GM19452 (cell line): ENCODE data around the gene GPRIN1.
"Not testable (repeated sequence)": the region's sequence is repeated elsewhere in the genome, so short reads cannot be mapped to it uniquely, and the experiment has no call there.

Source experiments
- ATAC-seq: cut with Tn5 transposase; IDR thresholded peaks from one replicate; pipeline ENCODE4 v1.9.1; 2021; ENCODE audit not compliant: unreplicated experiment

The GPRIN1 gene

GRCh38 chr5:176575488-176576422 lies 34.2 kb downstream of the GPRIN1 start:
- no peak for ATAC-seq

GRCh38 chr5:176575066-176575465 lies 34.9 kb downstream of the GPRIN1 start:
- ATAC-seq = no peak

- ATAC-seq = no peak
Measured at GRCh38 chr5:176574297-176574591, 35.7 kb downstream of the GPRIN1 start.

- peak; percentile 55 for ATAC-seq
Measured at GRCh38 chr5:176573564-176574296, 36.2 kb downstream of the GPRIN1 start.

GRCh38 chr5:176570044-176570443 lies 39.9 kb downstream of the GPRIN1 start:
- no peak for ATAC-seq

- ATAC-seq = no peak
Measured at GRCh38 chr5:176568657-176569056, 41.3 kb downstream of the GPRIN1 start.

- ATAC-seq = no peak
Measured at GRCh38 chr5:176565760-176566288, 44.1 kb downstream of the GPRIN1 start.

GRCh38 chr5:176564002-176564401 lies 46.0 kb downstream of the GPRIN1 start:
- ATAC-seq = no peak

GRCh38 chr5:176562189-176562588 lies 47.8 kb downstream of the GPRIN1 start:
- ATAC-seq = no peak

- ATAC-seq = no peak
Measured at GRCh38 chr5:176561259-176561658, 48.7 kb downstream of the GPRIN1 start.

- ATAC-seq = no peak
Measured at GRCh38 chr5:176560364-176560763, 49.6 kb downstream of the GPRIN1 start.

- ATAC-seq = no peak
Measured at GRCh38 chr5:176559683-176560082, 50.3 kb downstream of the GPRIN1 start.

- no peak for ATAC-seq
Measured at GRCh38 chr5:176557846-176558245, 52.1 kb downstream of the GPRIN1 start.

- ATAC-seq = no peak
Measured at GRCh38 chr5:176553260-176554085, 56.5 kb downstream of the GPRIN1 start.

GRCh38 chr5:176552332-176552869 lies 57.6 kb downstream of the GPRIN1 start:
- ATAC-seq = no peak

GRCh38 chr5:176550937-176551336 lies 59.0 kb downstream of the GPRIN1 start:
- not testable (repeated sequence) for ATAC-seq

- ATAC-seq = no peak
Measured at GRCh38 chr5:176550275-176550831, 59.6 kb downstream of the GPRIN1 start.

GRCh38 chr5:176549871-176550270 lies 60.1 kb downstream of the GPRIN1 start:
- no peak for ATAC-seq

- no peak for ATAC-seq
Measured at GRCh38 chr5:176548967-176549444, 61.0 kb downstream of the GPRIN1 start, which contains the start of gene CDHR2. Gene CDHR2 (plus strand): TSS chr5:176549342. CDS start chr5:176565353, 16,011 bp downstream.

GRCh38 chr5:176547802-176548201 lies 62.2 kb downstream of the GPRIN1 start:
- no peak for ATAC-seq
